Neural crest cell (in vitro differentiated cells): ENCODE results near the gene METTL22. TPM values are rescaled to one million over a fixed set of nuclear protein-coding genes. Genes with fewer than 3 reads are reported as not detected.
A peak's percentile ranks its signal among the peaks of the same experiment; 100 is the strongest.

ENCODE experiments used
- DNase-seq: peaks from one replicate; pipeline ENCODE4 v3.0.0; 2021; ENCODE audit warnings: low read depth, mixed read lengths, low spot score
- H3K27ac Mint-ChIP-seq: one replicate; pipeline ENCODE4 v1.8.0; 2021; ENCODE audit warnings: mild to moderate bottlenecking, mixed read lengths; ENCODE audit not compliant: unreplicated experiment
- H3K27me3 Mint-ChIP-seq: 2 replicates; pipeline ENCODE4 v1.8.0; 2021; ENCODE audit warnings: low read depth, mild to moderate bottlenecking, mixed read lengths
- H3K36me3 Mint-ChIP-seq: 2 replicates; pipeline ENCODE4 v1.8.0; 2021; ENCODE audit warnings: low read depth, mild to moderate bottlenecking, mixed read lengths
- H3K4me1 Mint-ChIP-seq: 2 replicates; pipeline ENCODE4 v1.8.0; 2021; ENCODE audit warnings: mixed read lengths
- H3K4me3 Mint-ChIP-seq: one replicate; pipeline ENCODE4 v1.8.0; 2021; ENCODE audit warnings: mild to moderate bottlenecking, mixed read lengths
- H3K9me3 Mint-ChIP-seq: 2 replicates; pipeline ENCODE4 v1.8.0; 2021; ENCODE audit warnings: mixed read lengths
- total RNA-seq: library from RNA; stranded (reverse); gene quantifications from 2 replicates; pipeline ENCODE4 v1.2.1, GENCODE V29; 2021
- TF ChIP-seq, protein P1 (sequence below): fragments of 200-600 bp; sonication (generic); conservative IDR thresholded peaks from 2 replicates; pipeline ENCODE4 v1.5.0; 2021; ENCODE audit warnings: antibody characterized with exemption, mild to moderate bottlenecking

Gene METTL22
- total RNA-seq, 1 donor from 2014 or later, result 52.0 TPM

DNA sequence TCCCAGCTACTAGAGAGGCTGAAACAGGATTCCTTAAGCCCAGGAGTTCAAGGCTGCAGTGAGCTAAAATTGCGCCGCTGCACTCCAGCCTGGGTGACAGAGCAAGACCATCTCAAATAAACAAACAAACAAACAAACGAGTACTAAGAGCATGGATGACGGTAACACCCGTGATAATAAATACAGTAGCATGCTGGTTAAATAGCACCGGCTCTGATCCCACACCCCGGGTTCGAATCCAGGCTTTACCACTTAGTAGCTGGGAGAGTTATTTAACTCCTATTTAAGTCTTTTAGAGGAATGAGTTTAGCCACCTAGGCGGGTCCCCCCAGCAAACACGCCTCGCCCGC lies 301 bp upstream of the METTL22 start:
- Mint-ChIP-seq H3K27ac (peak overlapping the region; percentile 43), H3K9me3 (no peaks in the 10 kb centered on the region), H3K4me3 (peak overlapping the region; percentile 99), H3K27me3 (peaks cover 14% of the 10 kb centered on the region), H3K4me1 (peaks cover 15% of the 10 kb centered on the region), H3K36me3 (no peaks in the 10 kb centered on the region)
- TF ChIP-seq, protein P1, sequence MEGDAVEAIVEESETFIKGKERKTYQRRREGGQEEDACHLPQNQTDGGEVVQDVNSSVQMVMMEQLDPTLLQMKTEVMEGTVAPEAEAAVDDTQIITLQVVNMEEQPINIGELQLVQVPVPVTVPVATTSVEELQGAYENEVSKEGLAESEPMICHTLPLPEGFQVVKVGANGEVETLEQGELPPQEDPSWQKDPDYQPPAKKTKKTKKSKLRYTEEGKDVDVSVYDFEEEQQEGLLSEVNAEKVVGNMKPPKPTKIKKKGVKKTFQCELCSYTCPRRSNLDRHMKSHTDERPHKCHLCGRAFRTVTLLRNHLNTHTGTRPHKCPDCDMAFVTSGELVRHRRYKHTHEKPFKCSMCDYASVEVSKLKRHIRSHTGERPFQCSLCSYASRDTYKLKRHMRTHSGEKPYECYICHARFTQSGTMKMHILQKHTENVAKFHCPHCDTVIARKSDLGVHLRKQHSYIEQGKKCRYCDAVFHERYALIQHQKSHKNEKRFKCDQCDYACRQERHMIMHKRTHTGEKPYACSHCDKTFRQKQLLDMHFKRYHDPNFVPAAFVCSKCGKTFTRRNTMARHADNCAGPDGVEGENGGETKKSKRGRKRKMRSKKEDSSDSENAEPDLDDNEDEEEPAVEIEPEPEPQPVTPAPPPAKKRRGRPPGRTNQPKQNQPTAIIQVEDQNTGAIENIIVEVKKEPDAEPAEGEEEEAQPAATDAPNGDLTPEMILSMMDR, result no peak
- no peak for DNase-seq

DNA sequence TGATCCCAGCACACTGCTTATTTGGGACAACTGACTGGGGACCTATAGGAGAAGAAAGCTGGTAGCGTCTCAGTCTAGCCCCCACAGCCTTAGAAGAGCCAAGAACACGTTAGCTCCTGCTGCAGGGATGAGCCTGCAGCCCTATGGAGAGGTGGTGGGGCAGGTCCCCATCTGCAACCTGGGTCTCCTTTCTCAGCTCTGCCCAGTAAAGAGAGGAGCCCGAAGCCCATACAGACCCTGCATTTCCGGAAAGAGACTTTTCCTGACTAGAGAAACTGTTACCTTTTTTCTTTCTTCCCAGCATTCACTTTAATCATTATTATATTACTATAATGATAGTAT lies 788 bp downstream of the METTL22 start:
- Mint-ChIP-seq H3K36me3 (peaks cover 4% of the 10 kb centered on the region), H3K27ac (peak overlapping the region; percentile 100), H3K9me3 (no peaks in the 10 kb centered on the region), H3K4me1 (peaks cover 15% of the 10 kb centered on the region), H3K4me3 (peak overlapping the region; percentile 99), H3K27me3 (peaks cover 11% of the 10 kb centered on the region)
- TF ChIP-seq, protein P1, result no peak
- DNase-seq, result no peak

DNA sequence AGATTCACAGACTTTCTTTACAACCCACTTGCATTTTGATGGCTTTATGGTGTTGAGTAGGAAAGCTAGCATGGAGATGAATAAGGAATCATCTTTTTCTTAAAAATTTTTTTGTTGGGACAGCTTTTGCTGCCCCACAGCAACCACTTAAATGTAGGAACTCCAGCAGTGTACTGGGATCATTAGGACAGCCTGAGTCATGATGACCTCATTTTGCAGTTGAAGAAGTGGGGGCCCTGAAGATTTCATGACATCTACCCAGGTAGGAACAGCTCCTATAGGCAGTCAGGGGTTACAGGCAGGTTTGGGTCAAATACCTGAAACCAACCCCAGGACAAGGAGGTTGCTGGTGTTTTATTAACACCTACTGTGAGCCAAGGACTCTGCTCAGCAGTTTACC lies 2.1 kb downstream of the METTL22 start:
- H3K4me1 Mint-ChIP-seq, result peaks cover 15% of the 10 kb centered on the region
- H3K9me3 Mint-ChIP-seq, result no peaks in the 10 kb centered on the region
- no peak for DNase-seq
- no peak overlapping the region for H3K27ac Mint-ChIP-seq
- peaks cover 11% of the 10 kb centered on the region for H3K36me3 Mint-ChIP-seq
- peak overlapping the region; percentile 99 for H3K4me3 Mint-ChIP-seq
- peaks cover 5% of the 10 kb centered on the region for H3K27me3 Mint-ChIP-seq
- TF ChIP-seq, protein P1, result no peak

DNA sequence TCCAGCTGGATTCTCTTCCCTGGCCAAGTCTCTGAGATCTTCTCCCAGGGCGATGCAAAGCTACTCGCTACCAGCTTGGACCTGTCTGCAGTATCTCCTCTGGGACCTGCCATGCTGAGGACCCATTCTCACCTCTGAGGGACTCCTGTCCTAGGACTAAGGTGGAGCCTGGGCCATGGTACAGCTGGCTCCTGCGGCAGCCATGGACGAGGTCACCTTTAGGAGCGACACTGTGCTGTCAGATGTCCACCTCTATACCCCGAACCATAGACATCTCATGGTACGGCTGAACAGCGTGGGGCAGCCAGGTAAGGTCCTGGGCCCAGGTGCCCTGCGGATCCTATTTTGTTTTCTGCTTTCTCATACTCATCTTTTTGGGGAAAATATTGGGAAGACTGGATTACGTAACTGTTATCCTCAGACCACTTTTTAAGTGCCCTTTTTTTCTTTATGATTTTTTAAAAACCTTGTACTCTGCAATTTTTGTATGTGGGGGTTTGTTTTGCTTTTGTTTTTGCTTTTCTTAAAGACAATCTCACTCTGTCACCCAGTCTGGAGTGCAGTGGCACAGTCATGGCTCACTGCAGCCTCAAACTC lies 4.1 kb downstream of the METTL22 start:
- Mint-ChIP-seq H3K4me3 (no peak overlapping the region), H3K9me3 (no peaks in the 10 kb centered on the region), H3K36me3 (peaks cover 18% of the 10 kb centered on the region), H3K27me3 (peaks cover under 1% of the 10 kb centered on the region), H3K4me1 (peaks cover 15% of the 10 kb centered on the region), H3K27ac (no peak overlapping the region)
- no peak for DNase-seq
- TF ChIP-seq, protein P1, result no peak

DNA sequence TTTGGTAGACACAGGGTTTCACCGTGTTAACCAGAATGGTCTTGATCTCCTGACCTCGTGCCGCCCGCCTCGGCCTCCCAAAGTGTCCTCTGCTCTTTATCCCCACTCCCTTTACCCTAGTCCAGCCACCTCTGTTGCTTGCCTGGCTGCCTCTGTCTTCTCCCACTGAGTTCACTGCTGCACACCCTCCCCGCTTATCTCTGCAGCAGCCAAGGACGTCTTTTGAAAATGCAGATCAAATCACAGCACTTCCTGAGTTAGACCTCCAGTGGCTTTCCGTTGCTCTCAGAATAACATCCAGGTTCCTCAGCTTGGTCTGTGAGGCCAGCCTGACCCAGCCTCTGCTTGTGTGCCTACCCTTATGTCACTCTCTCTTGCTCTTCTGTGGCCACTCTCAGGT lies 5.4 kb downstream of the METTL22 start:
- H3K9me3 Mint-ChIP-seq, result no peaks in the 10 kb centered on the region
- TF ChIP-seq, protein P1, result no peak
- DNase-seq, result no peak
- H3K27me3 Mint-ChIP-seq, result no peaks in the 10 kb centered on the region
- H3K27ac Mint-ChIP-seq, result no peak overlapping the region
- H3K4me1 Mint-ChIP-seq, result peaks cover 17% of the 10 kb centered on the region
- no peak overlapping the region for H3K4me3 Mint-ChIP-seq
- H3K36me3 Mint-ChIP-seq, result peaks cover 18% of the 10 kb centered on the region
